Cerebellar cortex (tissue), 1 donor: ENCODE data around the gene ADGRD1.

Source experiments
- DNase-seq: peaks from one replicate; pipeline ENCODE4 v3.0.0-alpha.2; 2015; ENCODE audit warnings: low spot score

ADGRD1 gene

GRCh38 chr12:131074221-131075083, 120.7 kb downstream of the ADGRD1 start:
- no peak for DNase-seq

DNA sequence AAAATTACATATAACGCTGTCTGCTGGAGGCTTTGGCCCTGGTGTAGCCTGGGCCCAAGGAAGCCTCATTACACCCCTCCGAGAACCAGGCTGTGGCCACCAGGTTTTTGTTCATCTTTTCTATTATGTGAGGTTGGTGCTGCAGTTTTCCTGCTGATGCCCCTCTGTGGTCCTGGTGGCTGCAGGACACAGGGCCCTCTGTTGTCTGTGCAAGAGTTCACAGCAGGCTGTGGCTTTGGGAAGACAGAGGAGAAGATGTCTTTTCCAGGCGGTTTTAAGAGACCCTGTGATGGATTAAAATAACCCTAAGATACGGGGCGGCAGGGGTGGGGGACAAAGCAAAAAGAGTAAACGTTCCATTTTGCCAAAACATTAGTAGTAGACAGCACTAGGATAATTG, 121.5 kb downstream of the ADGRD1 start:
- no peak for DNase-seq

DNA sequence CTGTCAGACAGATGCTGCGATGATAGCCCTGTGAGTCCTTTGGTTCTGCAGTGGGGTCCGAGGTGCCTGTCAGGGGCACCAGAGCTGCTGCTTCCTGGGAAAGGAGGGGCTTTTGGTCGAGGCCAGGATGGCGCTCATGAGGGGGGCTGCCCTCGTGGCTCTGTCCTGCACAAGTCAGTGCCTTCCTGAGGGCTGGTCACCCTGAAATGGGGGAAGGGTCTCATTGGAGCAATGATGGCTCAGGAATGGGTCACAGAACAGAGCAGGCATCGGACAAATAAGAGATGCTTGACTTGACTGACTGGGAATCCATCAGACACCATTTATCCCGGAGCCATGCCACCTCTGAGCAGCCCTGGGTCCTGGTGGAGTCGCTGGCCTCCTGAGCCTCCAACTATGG, 121.9 kb downstream of the ADGRD1 start:
- DNase-seq, result no peak

DNA sequence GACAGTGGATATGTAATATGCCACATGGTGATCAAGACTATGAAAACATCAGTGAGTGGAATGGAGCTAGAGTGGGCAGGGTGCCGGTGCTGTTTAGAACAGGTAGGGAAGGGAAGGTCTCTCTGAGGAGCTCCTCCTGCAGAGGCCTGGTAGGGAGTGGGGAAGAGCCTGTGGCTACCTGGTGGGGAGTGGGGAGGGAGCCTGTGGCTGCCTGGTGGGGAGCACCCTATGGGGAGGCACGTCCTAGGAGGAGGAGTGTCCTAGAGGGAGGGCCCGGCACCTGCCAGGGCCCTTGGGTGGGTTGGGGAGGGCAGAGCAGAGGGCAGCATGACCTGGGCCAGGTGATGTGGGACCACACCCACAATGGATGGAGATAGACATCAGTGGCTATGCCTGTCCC, 122.6 kb downstream of the ADGRD1 start:
- no peak for DNase-seq

GRCh38 chr12:131076791-131077747, 123.4 kb downstream of the ADGRD1 start:
- DNase-seq, result no peak

GRCh38 chr12:131077931-131078391, 124.3 kb downstream of the ADGRD1 start:
- no peak for DNase-seq

DNA sequence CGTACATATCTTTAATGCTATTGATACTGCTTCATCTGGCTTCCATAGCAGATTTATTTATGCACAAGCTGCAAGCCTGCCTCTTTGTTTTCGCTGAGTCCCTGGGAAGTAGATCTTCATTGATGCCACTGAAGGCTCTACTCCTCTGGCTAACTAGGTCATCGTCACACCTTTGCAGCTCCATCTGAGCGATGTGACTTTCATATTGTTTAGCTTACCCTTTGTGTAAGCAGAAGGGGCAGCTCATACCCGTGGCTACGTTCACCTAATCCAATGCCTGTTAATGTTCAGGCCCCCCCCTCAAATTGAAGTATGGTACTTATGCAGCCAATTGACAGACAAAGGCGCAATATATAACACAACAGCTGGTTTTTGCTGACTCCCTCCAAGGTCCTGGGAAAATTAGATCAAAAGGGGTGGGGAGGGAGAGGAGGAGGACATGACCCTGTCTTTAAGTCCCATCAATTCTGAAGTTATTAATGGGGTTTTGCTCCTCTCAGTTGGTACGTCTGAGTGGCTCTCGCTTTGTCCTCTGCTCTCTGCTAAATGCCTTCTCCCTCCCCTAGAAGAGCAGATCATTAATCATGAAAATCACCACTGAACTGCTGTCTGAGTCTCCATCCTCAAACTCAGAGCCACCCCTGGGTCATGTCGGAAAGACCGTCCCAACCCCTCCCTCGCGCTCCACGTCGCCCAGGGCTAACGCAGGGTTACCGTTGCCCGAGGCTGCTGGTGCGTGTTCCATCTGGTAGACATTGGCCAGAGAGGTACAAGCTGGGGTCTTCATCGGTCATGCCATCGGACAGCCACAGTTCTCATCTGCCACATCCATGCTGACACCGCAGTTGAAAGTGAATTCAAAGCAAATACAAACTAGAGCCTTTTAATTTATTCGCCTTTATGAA, 128.8 kb downstream of the ADGRD1 start:
- DNase-seq, result no peak

GRCh38 chr12:131084341-131085011, 130.8 kb downstream of the ADGRD1 start:
- DNase-seq, result no peak

DNA sequence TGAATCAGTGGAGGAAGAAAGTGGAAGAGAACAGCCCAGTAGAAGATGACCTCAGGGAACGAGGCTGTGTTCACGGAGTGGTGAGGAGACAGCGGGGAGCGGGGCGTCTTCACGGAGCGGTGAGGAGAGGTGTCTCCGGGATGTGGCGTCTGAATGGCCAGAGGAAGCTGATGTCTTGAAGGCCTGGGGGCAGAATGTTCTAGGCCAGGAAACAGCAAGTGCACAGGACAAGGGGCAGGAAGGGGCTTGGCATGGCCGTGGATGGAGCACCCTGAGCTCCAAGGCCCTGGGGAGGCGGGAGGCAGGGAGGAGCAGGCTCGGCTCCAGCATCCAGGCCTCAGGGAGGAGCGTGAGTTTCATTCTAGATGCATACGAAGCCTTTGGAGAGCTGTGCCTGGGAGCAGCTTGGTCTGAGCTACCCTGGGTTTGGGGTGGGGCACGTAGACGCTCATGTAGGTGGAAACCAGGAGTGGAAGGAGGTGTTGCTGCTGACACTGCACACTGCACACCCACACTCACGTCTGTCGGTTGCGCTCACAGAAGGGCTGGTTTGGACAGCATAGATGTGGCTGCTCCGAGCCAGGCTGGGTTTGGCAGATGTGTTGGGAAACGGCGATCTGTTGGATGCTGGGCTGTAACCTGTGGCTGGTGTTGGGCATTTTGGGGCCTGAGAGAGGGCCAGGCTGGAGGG, 131.6 kb downstream of the ADGRD1 start:
- no peak for DNase-seq

GRCh38 chr12:131085816-131086591, 132.3 kb downstream of the ADGRD1 start:
- DNase-seq, result no peak

DNA sequence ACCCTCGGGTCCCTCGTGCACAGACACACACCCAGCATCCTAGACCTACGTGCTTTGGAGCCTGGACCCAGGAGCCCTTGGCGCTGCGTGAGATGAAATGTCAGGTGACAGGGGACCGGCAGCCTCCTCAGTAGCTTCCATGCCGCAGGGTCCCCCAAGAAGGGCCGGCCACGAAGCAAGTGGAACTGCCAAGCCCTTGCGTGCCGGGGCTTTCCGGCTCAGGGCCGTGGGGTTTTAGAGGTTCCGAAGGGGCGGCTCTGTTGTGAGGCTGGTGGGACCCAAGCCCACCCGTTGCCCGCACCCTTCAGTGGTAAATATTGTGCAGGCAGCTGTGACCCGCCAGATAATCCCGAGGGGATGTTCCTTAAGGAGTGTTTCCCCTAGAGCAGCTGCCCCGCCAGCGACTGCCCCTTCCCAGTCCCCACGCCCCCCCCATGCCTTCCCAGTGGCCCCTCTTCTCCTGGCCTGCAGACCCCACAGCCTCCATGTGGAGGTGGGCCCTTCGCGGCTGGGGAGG, 133.7 kb downstream of the ADGRD1 start:
- DNase-seq, result no peak

GRCh38 chr12:131087991-131088700, 134.4 kb downstream of the ADGRD1 start:
- no peak for DNase-seq

- DNase-seq, result no peak
Observed at GRCh38 chr12:131088701-131089530, 135.2 kb downstream of the ADGRD1 start.

GRCh38 chr12:131089531-131090273, 136.0 kb downstream of the ADGRD1 start:
- no peak for DNase-seq

- DNase-seq, result no peak
Observed at GRCh38 chr12:131090274-131091210, 136.8 kb downstream of the ADGRD1 start.

DNA sequence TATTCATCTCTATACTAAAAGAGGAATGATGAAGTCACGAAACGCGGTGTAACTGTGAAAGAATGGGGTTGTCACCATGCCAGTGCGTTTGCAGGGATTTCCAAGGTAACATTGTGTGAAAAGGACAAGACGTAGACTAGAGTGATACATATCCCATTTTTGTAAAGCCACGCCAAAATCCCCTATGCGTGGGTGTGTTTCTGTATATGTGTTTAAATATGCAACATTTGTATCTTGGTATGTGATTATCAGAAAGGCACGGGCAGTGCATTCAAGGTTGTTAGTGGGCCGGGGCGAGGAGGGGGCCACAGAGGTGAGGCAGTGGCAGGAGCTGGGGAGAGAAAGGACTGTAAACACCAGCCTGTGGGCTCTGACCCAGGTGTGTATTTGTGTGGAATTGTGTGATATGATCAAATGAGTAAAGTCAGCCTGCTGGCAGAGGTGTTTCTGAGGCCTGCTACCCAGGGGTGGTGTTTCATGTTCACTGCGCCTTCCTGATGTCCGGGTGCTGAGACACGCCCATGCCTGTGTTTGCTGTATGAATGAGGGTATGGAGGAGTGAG, 137.8 kb downstream of the ADGRD1 start:
- DNase-seq, result no peak
